GM21390 (cell line): ENCODE data around the gene S100A4.

Experiments used
- ATAC-seq: cut with Tn5 transposase; IDR thresholded peaks from one replicate; pipeline ENCODE4 v1.9.1; 2021; ENCODE audit not compliant: unreplicated experiment

The S100A4 gene

DNA sequence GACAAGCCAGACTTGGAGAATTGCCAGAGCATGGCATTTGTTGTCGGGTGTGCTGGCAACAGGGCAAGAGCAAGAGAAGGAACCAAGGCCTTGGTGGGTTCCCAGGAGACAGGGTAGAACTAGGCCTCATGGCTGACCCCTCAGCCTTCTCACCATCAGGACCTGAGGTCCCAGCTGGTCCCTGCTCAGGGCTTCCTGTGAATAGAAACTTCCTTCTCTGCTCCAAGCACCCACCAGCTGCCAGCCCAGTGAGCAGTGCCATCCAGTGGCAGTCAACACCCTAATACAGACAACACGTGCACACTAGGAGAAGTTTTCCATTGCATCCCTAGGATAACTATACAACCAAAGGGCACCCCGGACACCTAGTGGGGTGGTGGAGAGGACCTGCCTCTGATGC, 32.6 kb downstream of the S100A4 start:
- ATAC-seq = no peak

DNA sequence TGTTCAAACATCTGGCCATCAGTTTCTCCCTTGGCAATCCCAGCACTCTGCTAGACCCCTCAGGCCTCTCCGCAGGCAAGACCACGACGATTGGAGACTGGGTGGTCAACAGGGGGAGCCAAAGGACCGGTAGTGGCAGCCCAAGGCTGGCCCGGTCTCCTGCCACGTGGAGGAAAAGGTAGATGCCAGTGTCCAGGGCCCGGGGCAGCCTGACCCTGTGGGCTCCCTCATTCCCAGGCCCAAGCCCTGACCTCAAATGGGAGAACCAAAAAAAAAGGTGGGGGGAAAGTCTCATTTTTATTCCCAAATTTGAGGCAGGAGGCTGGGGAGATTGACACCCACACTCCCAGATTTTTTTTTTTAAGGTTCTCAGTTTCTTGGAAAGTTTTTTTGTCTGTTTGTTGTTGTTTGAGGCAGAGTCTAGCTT, 34.6 kb downstream of the S100A4 start:
- no peak for ATAC-seq

DNA sequence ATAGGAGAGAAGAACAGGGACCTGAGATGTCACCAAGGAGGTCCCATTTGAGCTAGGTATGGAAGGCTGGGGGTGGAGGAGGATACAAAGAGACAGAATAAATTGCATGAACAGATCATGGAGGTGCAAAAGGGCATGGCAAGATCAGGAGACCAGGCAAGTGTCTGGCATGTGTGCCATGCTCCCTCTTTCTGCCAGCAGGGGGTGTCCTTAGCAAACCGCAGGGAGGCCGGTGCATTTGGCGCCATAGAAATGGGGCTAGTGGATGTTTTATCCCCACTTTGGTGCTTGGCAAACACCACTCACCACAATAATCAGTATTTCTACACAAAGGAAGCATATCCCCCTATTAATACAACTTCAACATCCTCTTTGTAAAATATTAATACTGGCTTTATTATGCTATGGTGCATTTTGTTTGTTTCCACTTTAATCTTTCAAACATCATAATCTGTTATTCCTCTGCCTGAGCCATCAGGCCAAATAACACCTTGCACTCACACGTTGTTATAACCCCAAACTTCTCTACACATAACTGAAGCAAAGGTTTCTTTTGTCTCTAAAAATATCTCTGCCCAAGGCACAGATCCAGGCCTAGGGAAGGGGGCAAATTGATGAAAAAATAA, 35.8 kb downstream of the S100A4 start:
- ATAC-seq = no peak

DNA sequence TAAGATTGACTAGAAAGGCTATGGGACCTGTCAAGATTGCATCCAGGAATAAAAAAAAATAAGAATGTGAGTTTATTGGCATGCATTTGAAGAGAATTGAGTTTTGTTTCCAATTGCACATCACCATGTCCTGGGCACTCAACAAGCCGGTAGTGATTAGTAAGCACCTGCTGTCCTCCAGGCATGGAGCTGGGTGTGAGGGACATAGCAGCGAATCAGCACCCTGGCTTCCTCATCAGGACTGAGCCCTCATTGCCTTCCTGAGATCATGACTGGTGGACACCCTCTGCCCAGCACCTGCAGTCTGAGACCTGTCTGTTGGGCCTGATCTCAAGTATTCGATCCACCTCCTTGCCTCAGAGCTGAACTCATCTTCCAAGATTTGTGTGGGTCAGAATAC, 36.6 kb downstream of the S100A4 start:
- no peak for ATAC-seq

DNA sequence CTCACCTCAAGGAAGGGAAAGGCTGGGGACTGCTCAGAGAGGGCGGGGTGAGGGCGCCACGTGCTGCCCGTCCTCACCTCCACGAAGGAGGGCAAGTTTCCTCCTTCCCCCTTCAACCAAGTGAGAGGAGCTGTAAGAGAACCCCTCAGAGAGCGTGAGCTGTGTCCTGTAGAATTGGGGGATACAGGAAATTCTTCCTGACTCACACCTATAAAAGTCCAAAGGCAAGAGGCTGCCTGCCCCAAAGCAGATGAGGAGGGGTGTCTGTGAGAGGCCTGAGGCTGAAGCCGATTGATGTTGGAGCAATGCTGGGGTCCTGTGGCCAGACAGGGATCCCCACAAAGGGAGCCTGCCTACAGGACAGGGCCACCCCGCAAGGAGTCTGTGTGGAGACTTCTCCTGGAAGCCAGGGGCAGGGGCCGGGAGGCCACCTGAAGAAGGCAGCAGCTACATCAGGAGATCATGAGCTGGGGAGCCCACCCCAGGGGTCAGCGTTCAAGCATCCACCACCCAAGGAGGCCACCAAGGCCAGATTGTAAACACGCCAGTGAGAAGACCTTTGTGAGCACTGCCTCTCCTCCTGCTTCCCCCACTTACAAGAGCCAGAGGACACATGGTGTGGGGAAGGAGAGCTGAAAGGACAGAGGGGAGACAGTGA, 37.6 kb downstream of the S100A4 start:
- no peak for ATAC-seq

DNA sequence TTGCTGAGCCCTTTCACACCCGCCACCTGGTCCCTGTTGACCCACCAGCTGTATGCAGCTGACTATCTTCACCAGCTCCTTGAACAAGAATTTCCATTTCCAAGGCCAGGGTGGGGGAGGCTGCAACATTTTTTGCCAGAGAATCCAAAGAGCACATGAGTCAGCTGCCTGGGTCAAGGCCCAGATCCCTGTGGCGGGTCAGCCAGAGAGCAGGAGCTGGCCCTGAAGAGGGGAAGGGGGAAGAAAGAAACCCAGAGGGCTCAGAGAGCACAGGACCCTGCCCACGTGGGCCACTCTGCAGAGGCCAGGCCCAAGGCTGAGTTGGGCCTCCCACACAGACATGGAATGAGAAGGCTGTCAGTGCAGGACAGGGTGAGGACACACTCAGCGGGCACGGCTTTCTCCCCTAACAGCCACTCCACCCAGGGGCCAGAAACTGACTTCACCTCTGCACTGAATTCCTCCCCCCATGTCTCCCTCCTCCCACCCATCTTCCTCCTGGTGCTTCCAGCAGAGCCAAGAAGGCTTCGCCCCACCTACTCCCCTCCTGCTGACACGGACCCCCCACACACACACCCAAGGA, 38.7 kb downstream of the S100A4 start:
- no peak for ATAC-seq

DNA sequence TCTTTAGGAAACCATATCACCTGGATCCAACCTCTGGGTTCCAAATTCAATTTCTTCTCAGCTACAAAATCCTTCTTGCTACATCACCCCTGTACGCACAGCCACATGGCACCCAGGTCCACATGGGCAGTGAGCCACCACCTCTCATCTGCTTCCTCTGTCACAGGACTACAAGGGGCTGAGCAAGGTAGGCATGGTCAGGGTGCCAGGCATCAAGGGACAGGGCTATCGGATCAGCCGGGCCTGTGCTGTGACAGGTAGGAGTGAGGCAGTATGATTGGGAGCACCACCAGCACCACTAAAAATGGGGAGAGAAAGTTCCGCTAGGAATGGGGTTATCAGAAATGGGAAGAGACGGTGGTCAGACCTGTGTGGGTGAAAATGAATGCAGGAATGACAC, 39.2 kb downstream of the S100A4 start:
- no peak for ATAC-seq

DNA sequence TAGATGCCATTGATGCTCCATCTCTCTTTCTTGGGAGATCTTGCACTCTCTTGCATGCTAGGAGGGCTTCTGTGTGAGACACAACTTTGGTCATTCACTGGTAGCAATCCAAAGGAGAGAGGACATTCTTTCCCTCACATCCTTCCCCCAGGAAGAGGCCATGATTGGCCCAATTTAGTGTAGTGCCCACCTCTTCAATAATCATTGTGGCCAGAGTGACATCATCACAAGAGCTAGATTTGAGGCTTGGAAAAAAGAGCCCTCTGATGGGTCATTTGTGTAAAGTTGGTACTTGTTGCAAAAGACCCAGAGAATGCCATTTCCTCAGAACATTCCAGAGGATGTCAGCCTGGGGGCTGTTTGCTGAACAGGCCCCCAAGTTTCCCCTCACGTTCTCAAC, 40.0 kb downstream of the S100A4 start:
- ATAC-seq = no peak

DNA sequence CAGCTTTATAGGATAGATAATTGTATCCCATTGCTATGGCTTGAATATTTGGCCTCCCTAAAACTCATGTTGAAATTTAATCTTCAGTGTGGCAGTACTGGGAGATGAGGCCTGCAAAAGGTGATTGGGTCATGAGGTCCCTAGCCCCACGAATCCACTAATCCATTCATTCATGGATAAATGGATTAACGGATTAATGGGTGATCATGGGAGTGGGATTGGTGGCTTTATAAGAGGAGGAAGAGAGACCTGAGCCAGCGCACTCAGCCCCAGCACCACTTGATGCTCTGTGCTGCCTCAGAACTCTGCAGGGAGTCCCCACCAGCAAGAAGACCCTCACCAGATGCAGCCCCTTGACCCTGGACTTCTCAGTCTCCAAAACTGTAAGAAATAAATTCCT, 41.8 kb downstream of the S100A4 start:
- ATAC-seq = no peak

DNA sequence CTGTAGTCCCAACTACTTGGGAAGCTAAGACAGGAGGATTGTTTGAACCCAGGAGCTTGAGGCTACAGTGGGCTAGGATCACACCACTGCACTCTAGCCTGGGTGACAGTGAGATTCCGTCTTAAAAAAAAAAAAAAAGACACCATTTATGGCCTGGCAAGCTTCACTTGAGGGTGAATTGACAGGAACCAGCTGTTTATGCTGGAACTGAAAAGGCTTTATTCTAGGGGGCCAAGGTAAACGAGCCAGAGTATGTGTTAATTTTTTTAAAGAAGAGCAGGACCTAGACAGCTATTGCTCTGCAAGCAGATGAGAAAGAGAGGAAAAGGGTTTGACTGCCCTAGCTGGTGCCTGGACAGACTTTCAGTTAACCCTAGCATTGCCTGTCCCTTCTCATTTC, 46.9 kb downstream of the S100A4 start:
- ATAC-seq = no peak

DNA sequence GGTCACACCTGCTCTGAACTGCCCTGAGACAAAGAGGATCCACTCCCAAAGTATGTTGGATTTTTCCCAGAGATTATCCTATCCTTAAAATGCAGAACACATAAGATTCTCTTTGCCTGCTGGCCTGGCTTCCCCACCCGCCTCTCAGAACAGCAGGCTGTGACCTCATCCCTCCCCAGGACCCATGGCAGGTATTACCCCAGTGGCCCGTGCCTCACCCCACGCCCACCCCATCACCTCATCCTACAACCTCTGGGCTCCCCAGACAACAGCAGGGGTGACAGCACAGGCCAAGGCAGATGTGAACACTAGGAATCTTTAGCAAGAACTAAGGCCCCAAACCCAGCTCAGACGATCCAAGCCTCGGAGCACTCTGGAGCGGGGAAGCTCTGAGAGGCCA, 50.1 kb downstream of the S100A4 start:
- ATAC-seq = no peak

DNA sequence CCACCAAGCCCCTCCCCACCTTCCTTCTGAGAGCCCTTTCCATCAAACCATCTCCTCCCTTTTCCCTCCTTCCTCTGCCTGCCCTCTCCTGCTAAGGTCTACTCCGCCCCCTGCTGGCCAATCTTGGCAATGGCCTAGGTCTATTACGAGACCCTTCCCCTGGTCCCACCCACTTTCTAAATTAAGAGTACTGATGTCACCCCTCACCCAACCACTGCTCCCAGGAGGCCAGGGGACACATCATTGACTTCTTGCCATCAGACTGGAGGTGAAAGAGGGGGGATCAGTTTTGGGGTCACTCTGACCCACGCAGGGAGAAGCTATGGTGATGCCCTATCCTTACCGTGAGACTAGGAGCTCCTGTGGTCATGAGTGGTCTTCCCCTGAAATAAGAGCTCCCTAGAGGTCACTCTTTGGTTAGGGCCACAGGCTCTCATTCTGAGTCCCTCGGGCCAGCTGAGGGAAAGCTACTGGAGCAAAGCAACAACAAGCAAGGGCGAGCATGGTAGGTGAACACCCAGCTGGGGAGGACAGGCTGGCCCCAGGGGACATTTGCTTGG, 50.5 kb downstream of the S100A4 start:
- ATAC-seq = no peak
